Lower leg skin (tissue), 4 donors: Measurements from ENCODE around the gene SMOC2. TPM values are rescaled to one million over a fixed set of nuclear protein-coding genes. Genes with fewer than 3 reads are reported as not detected.
A peak's percentile ranks its signal among the peaks of the same experiment; 100 is the strongest.

Experiments used
- DNase-seq, 2 donors: peaks; one replicate each; pipeline ENCODE4 v3.0.0-alpha.2; 2019; ENCODE audit warnings: low spot score in 2 of 2
- H3K4me3 ChIP-seq: fragments of 200-600 bp; sonication (generic); 2 replicates; pipeline ENCODE4 v1.5.1; 2017; ENCODE audit warnings: mild to moderate bottlenecking, low read depth; ENCODE audit not compliant: poor library complexity, severe bottlenecking
- CTCF ChIP-seq, 3 donors: fragments of 450-650 bp; IDR thresholded peaks; one replicate each; pipeline ENCODE4 v1.5.1; 2016; ENCODE audit warnings: antibody characterized with exemption in 3 of 3, mild to moderate bottlenecking in 3 of 3, moderate library complexity in 2 of 3
- POLR2A ChIP-seq, 2 donors: fragments of 450-650 bp; IDR thresholded peaks; one replicate each; pipeline ENCODE4 v1.6.1; 2016 to 2017; ENCODE audit warnings: antibody characterized with exemption in 2 of 2, mild to moderate bottlenecking in 1 of 2, moderate library complexity in 1 of 2
- WGBS, 2 donors: methylation state at CpG; one replicate each; pipeline ENCODE4 v1.1.5; 2018; 5-methylcytosine and 5-hydroxymethylcytosine counted together
- intact Hi-C: fragments of 100-400 bp; cut with DNase I; formaldehyde crosslinking; loops from one replicate; pipeline ENCODE4 v1.15.0; 2023; ENCODE audit warnings: low total_unique reads
- total RNA-seq, 4 donors: library from RNA; depleted of rRNA; stranded (reverse); fragments of >200 nt; gene quantifications; one replicate each; pipeline ENCODE4 v1.1.0, GENCODE V29; 2016

SMOC2 gene
- total RNA-seq, 4 donors from 2014 or later = 12.5 to 26.1 (median 13.0) TPM

DNA sequence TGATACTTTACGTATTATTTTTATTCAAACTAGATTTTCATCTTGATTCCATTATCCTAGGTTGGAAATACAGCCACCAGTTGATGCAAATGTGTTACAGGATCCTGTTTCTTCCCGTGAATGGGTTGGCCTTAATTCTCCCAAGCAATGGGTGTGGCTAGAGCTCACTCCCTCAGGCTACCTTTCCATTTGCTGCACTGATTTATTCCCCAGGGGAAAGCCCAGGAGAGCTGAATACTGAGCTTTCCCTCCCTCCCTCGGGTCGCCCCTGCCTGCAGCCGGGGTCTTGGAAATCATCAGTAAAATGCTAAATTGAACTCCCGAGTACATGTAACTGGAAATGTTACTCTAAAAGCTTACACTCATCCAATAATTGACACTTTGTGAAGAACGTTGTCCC lies 9.9 kb downstream of the SMOC2 start:
- H3K4me3 ChIP-seq = no peak overlapping the region
- no peak for TF ChIP-seq CTCF (IDR thresholded peaks at IDR 0.05)
- no peak for TF ChIP-seq POLR2A (IDR thresholded peaks at IDR 0.05)
- 47% methylated on average over 7 of the region's 7 CpGs for WGBS, 2 donors
- intact Hi-C loops = no loop called here
- DNase-seq = peak in 1 of 2 donors; percentile 50

DNA sequence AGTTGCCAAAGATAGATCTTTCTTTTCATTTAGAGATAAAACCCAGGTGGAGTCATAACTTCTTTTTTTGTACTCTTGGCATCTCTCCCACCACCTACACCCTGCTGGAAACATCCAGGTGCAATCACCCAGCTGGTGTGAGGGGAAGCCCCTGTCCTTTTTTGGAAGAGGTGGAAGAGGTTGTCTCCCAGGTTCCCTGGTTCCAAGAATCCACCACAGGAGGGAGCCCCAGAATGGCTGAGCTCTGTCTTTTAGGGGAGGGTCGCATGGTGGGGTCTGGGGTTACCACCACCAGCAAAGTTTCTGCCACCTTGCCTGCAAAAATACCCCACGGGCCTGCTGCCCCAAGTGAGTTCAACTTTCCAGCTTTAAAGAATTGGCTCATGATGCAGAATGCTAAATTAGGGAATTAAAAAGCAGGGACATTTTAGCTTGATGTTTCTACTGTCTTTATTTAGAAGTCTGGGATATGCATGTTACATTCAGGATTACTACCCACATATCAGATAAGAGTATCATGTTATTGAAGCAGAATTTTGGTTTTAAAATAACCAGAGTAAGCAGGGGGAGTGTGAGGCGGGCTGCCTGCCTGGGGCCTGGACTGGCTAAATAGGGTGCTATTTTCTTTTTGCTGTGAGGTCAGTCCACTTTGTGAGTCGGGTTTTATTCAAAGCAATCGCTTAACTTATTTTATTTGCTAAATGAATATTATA lies 11.0 kb downstream of the SMOC2 start:
- DNase-seq = peak in 1 of 2 donors; percentile 76
- WGBS, 2 donors = 34 to 45% methylated on average over 5 of the region's 5 CpGs
- TF ChIP-seq POLR2A (IDR thresholded peaks at IDR 0.05) (no peak), CTCF (IDR thresholded peaks at IDR 0.05) (no peak)
- H3K4me3 ChIP-seq = no peak overlapping the region
- intact Hi-C loops = no loop called here

DNA sequence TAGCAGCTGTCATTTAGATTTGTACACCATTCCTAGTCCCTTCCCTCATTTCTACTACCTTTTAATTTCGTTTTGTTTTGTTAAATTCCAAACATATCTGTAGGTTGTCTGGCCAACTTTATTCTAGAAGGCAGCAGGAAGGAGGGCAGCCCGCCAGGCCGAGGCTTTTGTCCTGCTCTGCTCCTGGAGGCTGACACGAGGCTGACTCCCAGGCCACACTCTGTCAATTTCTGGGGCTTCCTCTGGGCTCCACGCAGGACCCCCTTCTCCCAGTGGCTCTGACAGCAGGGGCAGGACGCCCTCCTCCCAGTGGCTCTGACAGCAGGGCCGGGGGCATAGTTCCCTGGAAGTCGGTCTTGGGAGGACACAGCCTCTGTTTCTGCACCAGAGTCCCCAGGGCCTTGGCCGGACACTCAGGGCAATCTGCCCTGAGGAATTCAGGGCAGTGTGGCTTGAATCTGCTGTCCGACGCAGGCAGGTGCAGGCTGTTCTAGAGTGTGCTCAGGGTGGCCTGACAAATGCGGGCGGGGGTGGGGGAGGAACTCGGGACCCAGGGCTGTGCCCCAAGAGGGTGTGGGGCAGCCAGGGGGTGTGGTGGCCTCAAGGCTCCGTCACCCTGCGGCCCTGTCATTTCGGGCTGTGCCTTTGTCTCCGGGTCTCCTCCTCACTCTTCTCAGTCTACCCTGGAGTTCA lies 11.8 kb downstream of the SMOC2 start:
- TF ChIP-seq POLR2A (IDR thresholded peaks at IDR 0.05) = no peak
- no peak for TF ChIP-seq CTCF (IDR thresholded peaks at IDR 0.05)
- WGBS, 2 donors = 23 to 42% methylated on average over 12 to 15 of the region's 18 CpGs
- no peak overlapping the region for H3K4me3 ChIP-seq
- intact Hi-C loops = no loop called here
- DNase-seq = peak in 1 of 2 donors; percentile 86

DNA sequence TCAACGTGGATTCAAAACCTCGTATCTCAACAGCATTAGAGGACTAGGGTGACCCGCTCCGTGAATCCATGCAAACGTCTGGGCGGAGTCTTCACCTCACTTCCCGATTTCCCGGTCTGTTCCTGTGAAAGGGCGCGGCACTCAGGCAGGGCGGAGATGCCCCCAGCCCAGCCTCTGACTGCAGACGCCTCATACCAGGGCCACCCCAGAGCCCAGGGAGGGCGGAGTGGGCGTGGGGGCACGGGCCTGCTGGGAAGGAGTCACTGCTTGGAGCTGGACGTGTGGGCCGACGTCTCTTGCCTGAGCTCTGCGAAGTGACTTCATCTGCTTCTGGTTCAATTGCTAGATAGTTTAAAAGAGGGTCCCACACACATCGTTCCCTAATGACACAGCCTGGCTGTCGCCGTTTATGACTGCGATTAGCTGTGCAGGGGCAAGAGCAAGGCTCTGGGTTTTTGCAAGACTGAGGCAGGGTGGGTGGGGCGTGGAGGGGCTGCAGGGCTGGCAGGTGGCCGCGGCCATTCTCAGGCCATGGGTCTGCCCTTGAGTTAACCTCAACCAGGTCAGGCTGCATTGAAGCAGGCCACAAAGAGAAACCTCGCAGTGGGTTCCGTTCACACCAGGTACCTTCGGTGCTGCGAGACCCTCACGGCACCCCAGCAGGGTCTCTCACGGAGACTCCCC lies 15.0 kb downstream of the SMOC2 start:
- TF ChIP-seq POLR2A (IDR thresholded peaks at IDR 0.05) (no peak), CTCF (IDR thresholded peaks at IDR 0.05) (no peak)
- DNase-seq = no peak
- intact Hi-C loops = no loop called here
- H3K4me3 ChIP-seq = no peak overlapping the region
- 68 to 75% methylated on average over 30 to 32 of the region's 32 CpGs for WGBS, 2 donors

- TF ChIP-seq POLR2A (IDR thresholded peaks at IDR 0.05) = no peak
- TF ChIP-seq CTCF (IDR thresholded peaks at IDR 0.05) = no peak
- 53 to 55% methylated on average over 26 to 31 of the region's 31 CpGs for whole genome bisulfite sequencing, 2 donors
- intact Hi-C loops = no loop called here
- H3K4me3 ChIP-seq = no peak overlapping the region
- DNase-seq = no peak
Observed at GRCh38 chr6:168456907-168457652, 16.1 kb downstream of the SMOC2 start.
